Right lobe of liver (tissue), 4 donors: ENCODE results near the gene IPO13.

ENCODE experiments used
- CTCF ChIP-seq, 4 donors: fragments of 200-600 bp in 3 of 4; fragments of 450-650 bp in 1 of 4; IDR thresholded peaks; one replicate each; pipeline versions ENCODE4 v1.5.1 to v1.8.0; 2016 to 2022; ENCODE audit warnings: antibody characterized with exemption in 4 of 4, mild to moderate bottlenecking in 2 of 4
- POLR2A ChIP-seq: fragments of 450-650 bp; IDR thresholded peaks from one replicate; pipeline ENCODE4 v1.6.1; 2017; ENCODE audit warnings: antibody characterized with exemption, mild to moderate bottlenecking
- donor health status: DM: no; HTN: no; CAD: no.
- donor health status: DM: no; HTN: no; CAD: no.
- donor health status: DM: no; HTN: yes; CAD: no.

- TF ChIP-seq CTCF (IDR thresholded peaks at IDR 0.05) (no peak), POLR2A (no peak)
Observed at GRCh38 chr1:44000122-44000665, 53.4 kb downstream of the IPO13 start.
